Measurements from ENCODE around the gene ELOF1. TPM values are rescaled to one million over a fixed set of nuclear protein-coding genes. Genes with fewer than 3 reads are reported as not detected.

Gene ELOF1
- total and polyA plus RNA-seq, 2 of the 13 experiments (the other 11 are each of a cell fraction or from before 2014, with no cell fraction given): 14.5 to 43.2 TPM

- no peak; the same call in none of the 2 replicates for TF ChIP-seq FOSL2 (CRISPR knock-in tag; IDR thresholded peaks at IDR 0.05)
- TF ChIP-seq, protein P1, sequence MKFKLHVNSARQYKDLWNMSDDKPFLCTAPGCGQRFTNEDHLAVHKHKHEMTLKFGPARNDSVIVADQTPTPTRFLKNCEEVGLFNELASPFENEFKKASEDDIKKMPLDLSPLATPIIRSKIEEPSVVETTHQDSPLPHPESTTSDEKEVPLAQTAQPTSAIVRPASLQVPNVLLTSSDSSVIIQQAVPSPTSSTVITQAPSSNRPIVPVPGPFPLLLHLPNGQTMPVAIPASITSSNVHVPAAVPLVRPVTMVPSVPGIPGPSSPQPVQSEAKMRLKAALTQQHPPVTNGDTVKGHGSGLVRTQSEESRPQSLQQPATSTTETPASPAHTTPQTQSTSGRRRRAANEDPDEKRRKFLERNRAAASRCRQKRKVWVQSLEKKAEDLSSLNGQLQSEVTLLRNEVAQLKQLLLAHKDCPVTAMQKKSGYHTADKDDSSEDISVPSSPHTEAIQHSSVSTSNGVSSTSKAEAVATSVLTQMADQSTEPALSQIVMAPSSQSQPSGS (CRISPR knock-in tag; IDR thresholded peaks at IDR 0.05): peak; percentile 59; the same call in 1 of the 2 replicates
- TF ChIP-seq ZNF883 (CRISPR knock-in tag; IDR thresholded peaks at IDR 0.05; ENCODE audit: not compliant biosample characterization): peak; percentile 93
- no peak for TF ChIP-seq SMC3 (IDR thresholded peaks at IDR 0.05; ENCODE audit: low read length)
- TF ChIP-seq, protein P2, sequence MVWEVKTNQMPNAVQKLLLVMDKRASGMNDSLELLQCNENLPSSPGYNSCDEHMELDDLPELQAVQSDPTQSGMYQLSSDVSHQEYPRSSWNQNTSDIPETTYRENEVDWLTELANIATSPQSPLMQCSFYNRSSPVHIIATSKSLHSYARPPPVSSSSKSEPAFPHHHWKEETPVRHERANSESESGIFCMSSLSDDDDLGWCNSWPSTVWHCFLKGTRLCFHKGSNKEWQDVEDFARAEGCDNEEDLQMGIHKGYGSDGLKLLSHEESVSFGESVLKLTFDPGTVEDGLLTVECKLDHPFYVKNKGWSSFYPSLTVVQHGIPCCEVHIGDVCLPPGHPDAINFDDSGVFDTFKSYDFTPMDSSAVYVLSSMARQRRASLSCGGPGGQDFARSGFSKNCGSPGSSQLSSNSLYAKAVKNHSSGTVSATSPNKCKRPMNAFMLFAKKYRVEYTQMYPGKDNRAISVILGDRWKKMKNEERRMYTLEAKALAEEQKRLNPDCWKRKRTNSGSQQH (CRISPR knock-in tag; IDR thresholded peaks at IDR 0.05; ENCODE audit: low read depth): no peak; the same call in 1 of the 2 replicates
- no peak for TF ChIP-seq LCORL (IDR thresholded peaks at IDR 0.05)
- TF ChIP-seq LCORL (CRISPR knock-in tag; IDR thresholded peaks at IDR 0.05): peak; percentile 14; the same call in 1 of the 2 replicates
- TF ChIP-seq NFE2L1 (CRISPR knock-in tag; IDR thresholded peaks at IDR 0.05; ENCODE audit: borderline replicate concordance): no peak
- no peak for TF ChIP-seq MLLT10 (CRISPR knock-in tag; IDR thresholded peaks at IDR 0.05)
- no peak for TF ChIP-seq RBAK (CRISPR knock-in tag; IDR thresholded peaks at IDR 0.05)
- TF ChIP-seq NFIB (CRISPR knock-in tag; IDR thresholded peaks at IDR 0.05; ENCODE audit: borderline replicate concordance): no peak
- TF ChIP-seq DZIP1 (CRISPR knock-in tag; IDR thresholded peaks at IDR 0.05): peak; percentile 63; the same call in 1 of the 2 replicates
- TF ChIP-seq KDM4B (CRISPR knock-in tag; IDR thresholded peaks at IDR 0.05): no peak
- no peak for TF ChIP-seq ZNF720 (CRISPR knock-in tag; IDR thresholded peaks at IDR 0.05)
- TF ChIP-seq ZNF282 (IDR thresholded peaks at IDR 0.05; ENCODE audit: partially characterized antibody): no peak
- peak; percentile 41 for TF ChIP-seq SP2 (CRISPR knock-in tag; IDR thresholded peaks at IDR 0.05)
- TF ChIP-seq KDM3A (CRISPR knock-in tag; IDR thresholded peaks at IDR 0.05; ENCODE audit: low read depth): peak; percentile 47; the same call in 1 of the 2 replicates
- TF ChIP-seq IRF1 (CRISPR knock-in tag; IDR thresholded peaks at IDR 0.05; ENCODE audit: low read depth): 0 out of 2 replicates have a peak, but pooled peaks have one; percentile 52
- TF ChIP-seq MTERF4 (CRISPR knock-in tag; IDR thresholded peaks at IDR 0.05): peak; percentile 82; the same call in 1 of the 2 replicates
- TF ChIP-seq HNRNPLL (IDR thresholded peaks at IDR 0.05; ENCODE audit: low read depth, low read length, poor library complexity, severe bottlenecking): peak; percentile 65
- peak; percentile 79; the same call in 1 of the 2 replicates for TF ChIP-seq ZNF839 (CRISPR knock-in tag; IDR thresholded peaks at IDR 0.05; ENCODE audit: borderline replicate concordance)
- TF ChIP-seq ZNF264 (CRISPR knock-in tag; IDR thresholded peaks at IDR 0.05): peak; percentile 57; the same call in 1 of the 2 replicates
Observed at GRCh38 chr19:11597202-11598102, 38.4 kb upstream of the ELOF1 start, which contains the start of gene ZNF627 (continued).
